ENCODE measurements around the gene PIM1. TPM values are rescaled to one million over a fixed set of nuclear protein-coding genes. Genes with fewer than 3 reads are reported as not detected.

The PIM1 gene
- total and polyA plus RNA-seq, 9 of the 15 experiments (the other 6 are each of a cell fraction or from before 2014, with no cell fraction given) = 19.0 to 789 (median 212) TPM

DNA sequence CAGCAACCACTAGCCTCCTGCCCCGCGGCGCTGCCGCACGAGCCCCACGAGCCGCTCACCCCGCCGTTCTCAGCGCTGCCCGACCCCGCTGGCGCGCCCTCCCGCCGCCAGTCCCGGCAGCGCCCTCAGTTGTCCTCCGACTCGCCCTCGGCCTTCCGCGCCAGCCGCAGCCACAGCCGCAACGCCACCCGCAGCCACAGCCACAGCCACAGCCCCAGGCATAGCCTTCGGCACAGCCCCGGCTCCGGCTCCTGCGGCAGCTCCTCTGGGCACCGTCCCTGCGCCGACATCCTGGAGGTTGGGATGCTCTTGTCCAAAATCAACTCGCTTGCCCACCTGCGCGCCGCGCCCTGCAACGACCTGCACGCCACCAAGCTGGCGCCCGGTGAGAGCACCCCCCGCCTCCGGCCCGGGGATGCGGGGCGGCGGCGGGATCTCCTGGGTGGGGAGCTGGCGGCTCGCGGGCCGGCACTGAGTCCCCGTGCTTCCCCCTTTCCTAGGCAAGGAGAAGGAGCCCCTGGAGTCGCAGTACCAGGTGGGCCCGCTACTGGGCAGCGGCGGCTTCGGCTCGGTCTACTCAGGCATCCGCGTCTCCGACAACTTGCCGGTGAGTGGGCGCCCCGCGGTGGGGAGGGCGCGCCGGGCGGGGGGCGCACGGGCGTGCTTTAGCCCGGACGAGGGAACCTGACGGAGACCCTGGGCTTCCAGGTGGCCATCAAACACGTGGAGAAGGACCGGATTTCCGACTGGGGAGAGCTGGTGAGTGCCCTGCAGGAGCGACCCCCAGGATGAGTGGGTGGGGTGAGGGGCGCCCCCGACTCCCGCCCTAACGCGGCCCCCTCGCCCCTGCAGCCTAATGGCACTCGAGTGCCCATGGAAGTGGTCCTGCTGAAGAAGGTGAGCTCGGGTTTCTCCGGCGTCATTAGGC is 585 bp downstream of the PIM1 start (continued):
- TF ChIP-seq, protein P1, sequence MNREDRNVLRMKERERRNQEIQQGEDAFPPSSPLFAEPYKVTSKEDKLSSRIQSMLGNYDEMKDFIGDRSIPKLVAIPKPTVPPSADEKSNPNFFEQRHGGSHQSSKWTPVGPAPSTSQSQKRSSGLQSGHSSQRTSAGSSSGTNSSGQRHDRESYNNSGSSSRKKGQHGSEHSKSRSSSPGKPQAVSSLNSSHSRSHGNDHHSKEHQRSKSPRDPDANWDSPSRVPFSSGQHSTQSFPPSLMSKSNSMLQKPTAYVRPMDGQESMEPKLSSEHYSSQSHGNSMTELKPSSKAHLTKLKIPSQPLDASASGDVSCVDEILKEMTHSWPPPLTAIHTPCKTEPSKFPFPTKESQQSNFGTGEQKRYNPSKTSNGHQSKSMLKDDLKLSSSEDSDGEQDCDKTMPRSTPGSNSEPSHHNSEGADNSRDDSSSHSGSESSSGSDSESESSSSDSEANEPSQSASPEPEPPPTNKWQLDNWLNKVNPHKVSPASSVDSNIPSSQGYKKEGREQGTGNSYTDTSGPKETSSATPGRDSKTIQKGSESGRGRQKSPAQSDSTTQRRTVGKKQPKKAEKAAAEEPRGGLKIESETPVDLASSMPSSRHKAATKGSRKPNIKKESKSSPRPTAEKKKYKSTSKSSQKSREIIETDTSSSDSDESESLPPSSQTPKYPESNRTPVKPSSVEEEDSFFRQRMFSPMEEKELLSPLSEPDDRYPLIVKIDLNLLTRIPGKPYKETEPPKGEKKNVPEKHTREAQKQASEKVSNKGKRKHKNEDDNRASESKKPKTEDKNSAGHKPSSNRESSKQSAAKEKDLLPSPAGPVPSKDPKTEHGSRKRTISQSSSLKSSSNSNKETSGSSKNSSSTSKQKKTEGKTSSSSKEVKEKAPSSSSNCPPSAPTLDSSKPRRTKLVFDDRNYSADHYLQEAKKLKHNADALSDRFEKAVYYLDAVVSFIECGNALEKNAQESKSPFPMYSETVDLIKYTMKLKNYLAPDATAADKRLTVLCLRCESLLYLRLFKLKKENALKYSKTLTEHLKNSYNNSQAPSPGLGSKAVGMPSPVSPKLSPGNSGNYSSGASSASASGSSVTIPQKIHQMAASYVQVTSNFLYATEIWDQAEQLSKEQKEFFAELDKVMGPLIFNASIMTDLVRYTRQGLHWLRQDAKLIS (CRISPR knock-in tag; IDR thresholded peaks at IDR 0.05) = peak; percentile 89
- no peak for TF ChIP-seq NFIX (CRISPR knock-in tag; IDR thresholded peaks at IDR 0.05; ENCODE audit: low read depth)
- TF ChIP-seq ZC3H4 (CRISPR knock-in tag; IDR thresholded peaks at IDR 0.05; ENCODE audit: borderline replicate concordance) = no peak; the same call in 1 of the 2 replicates
- TF ChIP-seq SNIP1 (IDR thresholded peaks at IDR 0.05; ENCODE audit: low read depth) = no peak
- TF ChIP-seq, protein P2, sequence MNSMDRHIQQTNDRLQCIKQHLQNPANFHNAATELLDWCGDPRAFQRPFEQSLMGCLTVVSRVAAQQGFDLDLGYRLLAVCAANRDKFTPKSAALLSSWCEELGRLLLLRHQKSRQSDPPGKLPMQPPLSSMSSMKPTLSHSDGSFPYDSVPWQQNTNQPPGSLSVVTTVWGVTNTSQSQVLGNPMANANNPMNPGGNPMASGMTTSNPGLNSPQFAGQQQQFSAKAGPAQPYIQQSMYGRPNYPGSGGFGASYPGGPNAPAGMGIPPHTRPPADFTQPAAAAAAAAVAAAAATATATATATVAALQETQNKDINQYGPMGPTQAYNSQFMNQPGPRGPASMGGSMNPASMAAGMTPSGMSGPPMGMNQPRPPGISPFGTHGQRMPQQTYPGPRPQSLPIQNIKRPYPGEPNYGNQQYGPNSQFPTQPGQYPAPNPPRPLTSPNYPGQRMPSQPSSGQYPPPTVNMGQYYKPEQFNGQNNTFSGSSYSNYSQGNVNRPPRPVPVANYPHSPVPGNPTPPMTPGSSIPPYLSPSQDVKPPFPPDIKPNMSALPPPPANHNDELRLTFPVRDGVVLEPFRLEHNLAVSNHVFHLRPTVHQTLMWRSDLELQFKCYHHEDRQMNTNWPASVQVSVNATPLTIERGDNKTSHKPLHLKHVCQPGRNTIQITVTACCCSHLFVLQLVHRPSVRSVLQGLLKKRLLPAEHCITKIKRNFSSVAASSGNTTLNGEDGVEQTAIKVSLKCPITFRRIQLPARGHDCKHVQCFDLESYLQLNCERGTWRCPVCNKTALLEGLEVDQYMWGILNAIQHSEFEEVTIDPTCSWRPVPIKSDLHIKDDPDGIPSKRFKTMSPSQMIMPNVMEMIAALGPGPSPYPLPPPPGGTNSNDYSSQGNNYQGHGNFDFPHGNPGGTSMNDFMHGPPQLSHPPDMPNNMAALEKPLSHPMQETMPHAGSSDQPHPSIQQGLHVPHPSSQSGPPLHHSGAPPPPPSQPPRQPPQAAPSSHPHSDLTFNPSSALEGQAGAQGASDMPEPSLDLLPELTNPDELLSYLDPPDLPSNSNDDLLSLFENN (IDR thresholded peaks at IDR 0.05; ENCODE audit: low read depth in 2 of 2, low read length in 2 of 2) = no peak
- no peak for TF ChIP-seq ZNF780A (CRISPR knock-in tag; IDR thresholded peaks at IDR 0.05)
- no peak for TF ChIP-seq EP400 (IDR thresholded peaks at IDR 0.05)
- peak; percentile 57; the same call in 1 of the 2 replicates for TF ChIP-seq ZNF175 (CRISPR knock-in tag; IDR thresholded peaks at IDR 0.05; ENCODE audit: low read depth)
- no peak for TF ChIP-seq SAFB2 (IDR thresholded peaks at IDR 0.05; ENCODE audit: borderline replicate concordance, low read depth, low read length, severe bottlenecking)
- TF ChIP-seq BRD4 (IDR thresholded peaks at IDR 0.05) = no peak
- TF ChIP-seq POLR2H (tag; IDR thresholded peaks at IDR 0.05; ENCODE audit: low read depth) = no peak
- TF ChIP-seq JUND (IDR thresholded peaks at IDR 0.05; ENCODE audit: borderline replicate concordance, low read depth, low read length) = no peak
- no peak; the same call in 2 of the 3 replicates for TF ChIP-seq JUND (tag; IDR thresholded peaks at IDR 0.05; ENCODE audit: borderline replicate concordance, low read depth, low read length)
- no peak for TF ChIP-seq MEIS2 (IDR thresholded peaks at IDR 0.05; ENCODE audit: partially characterized antibody)
- TF ChIP-seq RHOXF2B (CRISPR knock-in tag; conservative IDR thresholded peaks at IDR 0.05) = 0 out of 2 replicates have a peak, but pooled peaks have one; percentile 13
- TF ChIP-seq, protein P3, sequence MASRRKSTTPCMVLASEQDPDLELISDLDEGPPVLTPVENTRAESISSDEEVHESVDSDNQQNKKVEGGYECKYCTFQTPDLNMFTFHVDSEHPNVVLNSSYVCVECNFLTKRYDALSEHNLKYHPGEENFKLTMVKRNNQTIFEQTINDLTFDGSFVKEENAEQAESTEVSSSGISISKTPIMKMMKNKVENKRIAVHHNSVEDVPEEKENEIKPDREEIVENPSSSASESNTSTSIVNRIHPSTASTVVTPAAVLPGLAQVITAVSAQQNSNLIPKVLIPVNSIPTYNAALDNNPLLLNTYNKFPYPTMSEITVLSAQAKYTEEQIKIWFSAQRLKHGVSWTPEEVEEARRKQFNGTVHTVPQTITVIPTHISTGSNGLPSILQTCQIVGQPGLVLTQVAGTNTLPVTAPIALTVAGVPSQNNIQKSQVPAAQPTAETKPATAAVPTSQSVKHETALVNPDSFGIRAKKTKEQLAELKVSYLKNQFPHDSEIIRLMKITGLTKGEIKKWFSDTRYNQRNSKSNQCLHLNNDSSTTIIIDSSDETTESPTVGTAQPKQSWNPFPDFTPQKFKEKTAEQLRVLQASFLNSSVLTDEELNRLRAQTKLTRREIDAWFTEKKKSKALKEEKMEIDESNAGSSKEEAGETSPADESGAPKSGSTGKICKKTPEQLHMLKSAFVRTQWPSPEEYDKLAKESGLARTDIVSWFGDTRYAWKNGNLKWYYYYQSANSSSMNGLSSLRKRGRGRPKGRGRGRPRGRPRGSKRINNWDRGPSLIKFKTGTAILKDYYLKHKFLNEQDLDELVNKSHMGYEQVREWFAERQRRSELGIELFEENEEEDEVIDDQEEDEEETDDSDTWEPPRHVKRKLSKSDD (conservative IDR thresholded peaks at IDR 0.05; ENCODE audit: low read length) = no peak
- no peak for TF ChIP-seq ZNF696 (CRISPR knock-in tag; conservative IDR thresholded peaks at IDR 0.05)
